ENCODE results near the gene YY1. TPM values are rescaled to one million over a fixed set of nuclear protein-coding genes. Genes with fewer than 3 reads are reported as not detected.
"Not testable (repeated sequence)": the region's sequence is repeated elsewhere in the genome, so short reads cannot be mapped to it uniquely, and the experiment has no call there.

YY1 gene
- total RNA-seq, 1 donor from 2014 or later: 47.7 TPM

DNA sequence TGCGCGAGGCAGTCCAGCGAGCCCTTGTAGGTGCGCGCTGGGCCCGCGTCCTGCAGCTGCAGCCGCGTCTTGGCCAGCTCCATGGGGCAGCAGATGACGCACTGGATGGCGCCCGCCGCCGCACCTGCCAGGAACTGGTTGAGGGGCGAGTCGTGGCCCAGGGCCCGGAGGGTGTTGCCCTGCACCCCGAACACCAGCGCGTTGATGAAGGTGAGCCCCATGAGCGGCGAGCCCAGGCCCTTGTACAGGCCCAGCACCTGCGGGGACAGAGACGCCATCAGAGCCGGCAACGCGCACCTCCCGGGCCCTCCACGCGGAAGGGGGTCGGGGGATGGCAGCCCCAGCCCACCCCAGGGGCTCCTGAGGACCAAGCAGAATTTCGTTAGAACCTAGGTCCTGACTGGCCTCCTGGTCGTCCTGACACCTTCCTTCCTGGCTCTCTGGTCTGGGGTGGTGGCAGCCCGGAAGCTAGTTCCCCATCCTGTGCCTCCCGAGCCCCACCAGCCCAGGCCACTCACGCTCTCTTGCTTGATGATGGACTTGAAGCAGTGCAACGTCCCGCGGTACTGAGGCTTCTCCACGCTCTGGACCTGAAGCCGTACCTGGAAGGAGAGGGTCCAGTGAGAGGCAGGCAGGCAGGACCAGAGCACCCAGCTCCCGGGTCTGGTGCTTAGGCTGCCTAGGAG, 54.0 kb downstream of the YY1 start:
- FAIRE-seq: no peak
- peak in 1 of 2 donors; percentile 14 for DNase-seq (ENCODE audit: low spot score in 2 of 2)

- no peak for DNase-seq (ENCODE audit: low spot score in 2 of 2)
- FAIRE-seq: no peak
Measured at GRCh38 chr14:100293497-100294212, 54.7 kb downstream of the YY1 start.

- DNase-seq (ENCODE audit: low spot score in 2 of 2) (peak; percentile 26 to 46), FAIRE-seq (no peak)
Measured at GRCh38 chr14:100294213-100294962, 55.4 kb downstream of the YY1 start.

- FAIRE-seq: no peak
- DNase-seq (ENCODE audit: low spot score in 2 of 2): peak in 1 of 2 donors; percentile 14
Measured at GRCh38 chr14:100294963-100295330, 56.0 kb downstream of the YY1 start.

- DNase-seq (ENCODE audit: low spot score in 2 of 2) (peak in 1 of 2 donors; percentile 20), FAIRE-seq (no peak)
Measured at GRCh38 chr14:100295376-100296105, 56.6 kb downstream of the YY1 start.

DNA sequence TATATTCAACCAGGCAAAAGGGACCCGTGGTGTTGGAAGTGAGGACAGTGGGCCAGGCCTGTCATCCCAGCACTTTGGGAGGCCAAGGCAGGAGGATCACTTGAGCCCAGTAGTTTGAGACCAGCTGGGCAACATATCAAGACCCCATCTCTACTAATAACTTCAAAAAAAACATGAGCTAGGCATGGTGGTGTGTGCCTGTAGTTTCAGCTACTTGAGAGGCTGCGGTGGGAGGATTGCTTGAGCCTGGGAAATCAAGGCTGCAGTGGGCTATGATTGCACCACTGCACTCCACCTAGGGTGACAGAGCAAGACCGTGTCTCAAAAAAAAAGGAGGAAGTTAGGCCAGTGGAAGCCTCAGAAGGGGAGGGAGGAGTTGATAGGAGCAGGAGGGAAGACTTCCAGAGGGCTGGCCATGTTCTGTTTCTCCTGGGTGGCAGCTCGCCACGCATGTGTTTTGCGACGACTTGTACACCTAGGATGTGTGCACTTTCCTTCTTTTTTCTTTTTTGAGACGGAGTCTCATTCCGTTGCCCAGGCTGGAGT, 57.2 kb downstream of the YY1 start:
- DNase-seq (ENCODE audit: low spot score in 2 of 2): peak in 1 of 2 donors; percentile 41
- no peak for FAIRE-seq

- not testable (repeated sequence) for FAIRE-seq; DNase-seq (ENCODE audit: low spot score in 2 of 2)
Measured at GRCh38 chr14:100296729-100297128, 57.8 kb downstream of the YY1 start.

- FAIRE-seq: no peak
- DNase-seq (ENCODE audit: low spot score in 2 of 2): peak; percentile 81 to 82
Measured at GRCh38 chr14:100297320-100298300, 58.7 kb downstream of the YY1 start.

DNA sequence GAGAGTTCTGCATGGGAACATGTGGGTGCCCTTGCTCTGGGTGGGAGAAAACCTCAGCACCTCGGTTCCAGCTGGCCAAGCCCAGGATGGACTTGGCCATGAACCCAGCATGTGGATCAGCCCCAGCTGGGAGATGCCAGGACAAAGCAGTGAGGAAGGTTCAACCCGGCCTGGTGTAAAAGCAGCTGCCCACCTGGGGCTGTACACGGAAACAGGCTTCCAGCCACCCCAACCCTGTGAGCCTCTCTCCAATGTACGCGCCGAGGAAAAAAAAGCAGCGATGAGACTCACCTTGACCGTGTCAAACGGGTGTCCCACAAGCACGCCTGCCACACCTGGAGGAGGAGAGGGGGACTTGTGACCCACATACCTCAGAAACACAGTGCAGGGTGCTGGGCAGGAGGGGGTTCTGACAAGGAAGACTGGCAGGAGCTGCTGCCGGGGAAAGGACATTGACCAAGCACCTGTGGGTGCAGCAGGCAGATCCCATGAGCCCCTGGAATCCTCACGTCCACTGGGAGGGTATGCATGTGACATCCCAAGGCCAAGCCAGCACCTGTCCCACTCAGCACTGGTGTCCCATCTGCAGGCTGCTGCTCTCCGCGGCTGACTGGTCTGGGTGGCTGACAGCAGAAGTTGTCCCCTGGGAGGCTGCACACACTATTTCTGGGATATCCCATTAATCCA, 59.8 kb downstream of the YY1 start:
- DNase-seq (ENCODE audit: low spot score in 2 of 2) (no peak), FAIRE-seq (no peak)

DNA sequence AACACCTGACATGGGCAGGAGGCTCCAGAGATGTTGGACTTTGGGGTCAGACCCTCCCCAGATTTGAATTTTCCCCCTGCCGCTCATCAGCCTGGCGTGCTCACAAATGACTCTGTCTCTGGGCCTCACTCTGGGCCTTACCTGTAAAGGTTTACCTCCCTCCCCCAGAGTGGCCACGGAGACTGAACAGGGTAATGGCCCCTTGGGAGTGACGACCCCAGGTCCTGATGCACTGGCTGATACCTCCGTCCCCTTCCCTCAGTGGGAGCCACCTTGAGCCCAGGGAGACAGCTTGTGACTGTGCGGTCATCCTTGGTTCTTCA, 60.3 kb downstream of the YY1 start:
- DNase-seq (ENCODE audit: low spot score in 2 of 2) (no peak), FAIRE-seq (no peak)

DNA sequence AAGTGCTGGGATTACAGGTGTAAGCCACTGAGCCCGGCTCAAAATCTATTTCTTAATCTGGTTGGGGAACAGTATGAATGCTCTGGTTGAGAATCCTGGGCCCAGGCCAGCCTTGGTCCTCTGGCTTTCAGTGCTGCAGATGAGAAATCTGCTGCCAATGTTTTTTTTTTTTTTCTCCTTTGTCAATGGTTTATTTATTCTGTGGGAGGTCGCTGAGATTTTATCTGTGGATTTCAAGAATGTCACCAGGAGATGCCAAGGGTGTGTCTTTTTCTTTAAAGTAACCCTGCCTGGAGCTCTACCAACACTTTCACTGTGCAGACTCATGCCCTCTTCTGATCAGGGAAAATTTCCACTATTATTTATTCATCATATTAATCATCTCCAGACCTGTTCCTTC, 63.7 kb downstream of the YY1 start:
- DNase-seq (ENCODE audit: low spot score in 2 of 2) (no peak), FAIRE-seq (no peak)

DNA sequence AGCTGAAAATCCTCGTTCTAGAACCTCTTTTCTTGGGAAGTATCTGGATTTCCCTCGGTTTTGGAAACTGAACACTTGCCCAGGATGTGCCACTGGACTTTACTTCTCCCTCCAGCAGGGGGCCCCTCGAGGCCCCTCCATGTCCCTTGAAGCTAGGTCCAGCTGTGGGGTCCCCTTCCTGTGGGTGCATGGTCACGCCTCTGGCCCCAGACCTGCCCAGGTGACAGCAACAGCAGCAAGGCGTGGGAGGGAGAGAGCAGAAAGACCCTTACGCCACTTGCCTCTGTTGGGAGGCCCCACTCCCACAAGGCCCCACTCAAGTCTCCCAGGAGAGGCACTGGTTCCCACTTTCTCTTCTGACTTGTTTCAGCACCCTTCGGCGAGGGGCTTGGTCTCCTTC, 64.2 kb downstream of the YY1 start:
- DNase-seq (ENCODE audit: low spot score in 2 of 2) (no peak), FAIRE-seq (no peak)

DNA sequence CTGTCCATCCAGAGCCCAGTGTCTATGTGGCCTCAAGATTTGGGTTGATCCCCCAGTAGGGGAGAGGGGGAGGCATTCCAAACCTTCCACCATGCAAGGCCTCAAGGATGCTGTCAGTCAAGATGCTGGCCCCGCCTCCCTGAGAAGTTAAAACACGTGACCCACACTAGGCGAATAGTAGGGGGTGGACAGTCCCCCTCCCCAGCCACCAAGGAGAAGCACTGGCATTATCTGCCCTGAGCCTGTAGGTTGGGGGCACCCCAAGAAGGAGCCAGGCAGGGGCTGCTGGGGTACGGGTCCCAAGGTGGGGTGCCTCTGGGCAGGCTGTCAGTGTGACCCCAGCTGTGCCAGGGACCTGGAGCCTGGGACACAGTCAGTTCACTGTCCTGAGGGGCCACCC, 65.0 kb downstream of the YY1 start:
- DNase-seq (ENCODE audit: low spot score in 2 of 2): no peak
- FAIRE-seq: no peak

GRCh38 chr14:100304825-100305323, 65.9 kb downstream of the YY1 start:
- DNase-seq (ENCODE audit: low spot score in 2 of 2) (no peak), FAIRE-seq (no peak)

GRCh38 chr14:100305324-100306100, 66.6 kb downstream of the YY1 start:
- peak in 1 of 2 donors; percentile 54 for DNase-seq (ENCODE audit: low spot score in 2 of 2)

GRCh38 chr14:100306101-100306997, 67.4 kb downstream of the YY1 start, which contains the start of gene SLC25A29:
TSS of gene SLC25A29 (minus strand) at chr14:100306444. CDS start at chr14:100306232, 212 bp downstream.
- FAIRE-seq (no peak), DNase-seq (ENCODE audit: low spot score in 2 of 2) (peak; percentile 99)

More at GRCh38 chr14:100305324-100306100, 66.6 kb downstream of the YY1 start:
- no peak for FAIRE-seq

All from frontal cortex (tissue), 4 donors.